GM21737 (cell line): ENCODE results near the gene ADAMTS7.
"Not testable (repeated sequence)": the region's sequence is repeated elsewhere in the genome, so short reads cannot be mapped to it uniquely, and the experiment has no call there.

Experiments used
- ATAC-seq: cut with Tn5 transposase; IDR thresholded peaks from one replicate; pipeline ENCODE4 v1.9.1; 2021; ENCODE audit warnings: mild to moderate bottlenecking, moderate library complexity; ENCODE audit not compliant: unreplicated experiment

The ADAMTS7 gene

GRCh38 chr15:78788016-78788660 is 23.1 kb downstream of the ADAMTS7 start:
- ATAC-seq, result no peak

GRCh38 chr15:78782402-78782801 is 28.9 kb downstream of the ADAMTS7 start:
- ATAC-seq, result not testable (repeated sequence)

- ATAC-seq, result not testable (repeated sequence)
Observed at GRCh38 chr15:78781381-78781780, 29.9 kb downstream of the ADAMTS7 start.

GRCh38 chr15:78779975-78780374 is 31.3 kb downstream of the ADAMTS7 start:
- ATAC-seq, result not testable (repeated sequence)

- ATAC-seq, result not testable (repeated sequence)
Observed at GRCh38 chr15:78779176-78779785, 32.0 kb downstream of the ADAMTS7 start.

GRCh38 chr15:78778422-78778821 is 32.8 kb downstream of the ADAMTS7 start:
- no peak for ATAC-seq

- not testable (repeated sequence) for ATAC-seq
Observed at GRCh38 chr15:78777953-78778345, 33.3 kb downstream of the ADAMTS7 start.

- ATAC-seq, result not testable (repeated sequence)
Observed at GRCh38 chr15:78777290-78777952, 33.8 kb downstream of the ADAMTS7 start.

- not testable (repeated sequence) for ATAC-seq
Observed at GRCh38 chr15:78776046-78776925, 35.0 kb downstream of the ADAMTS7 start.

GRCh38 chr15:78775472-78775871 is 35.8 kb downstream of the ADAMTS7 start:
- ATAC-seq, result no peak

GRCh38 chr15:78774451-78774990 is 36.7 kb downstream of the ADAMTS7 start:
- not testable (repeated sequence) for ATAC-seq

- not testable (repeated sequence) for ATAC-seq
Observed at GRCh38 chr15:78773765-78774450, 37.4 kb downstream of the ADAMTS7 start.

- no peak for ATAC-seq
Observed at GRCh38 chr15:78772738-78773137, 38.5 kb downstream of the ADAMTS7 start.

- not testable (repeated sequence) for ATAC-seq
Observed at GRCh38 chr15:78771436-78772000, 39.7 kb downstream of the ADAMTS7 start.

GRCh38 chr15:78771020-78771419 is 40.2 kb downstream of the ADAMTS7 start:
- ATAC-seq, result not testable (repeated sequence)

GRCh38 chr15:78769473-78770225 is 41.6 kb downstream of the ADAMTS7 start:
- ATAC-seq, result not testable (repeated sequence)

GRCh38 chr15:78768531-78769408 is 42.5 kb downstream of the ADAMTS7 start:
- ATAC-seq, result no peak

GRCh38 chr15:78768096-78768495 is 43.2 kb downstream of the ADAMTS7 start:
- ATAC-seq, result no peak
